Measurements from ENCODE around the gene CCDC116. TPM values are rescaled to one million over a fixed set of nuclear protein-coding genes. Genes with fewer than 3 reads are reported as not detected.
A peak's percentile ranks its signal among the peaks of the same experiment; 100 is the strongest.

Gene CCDC116
- total RNA-seq, 1 donor from 2014 or later, result 0.69 TPM

DNA sequence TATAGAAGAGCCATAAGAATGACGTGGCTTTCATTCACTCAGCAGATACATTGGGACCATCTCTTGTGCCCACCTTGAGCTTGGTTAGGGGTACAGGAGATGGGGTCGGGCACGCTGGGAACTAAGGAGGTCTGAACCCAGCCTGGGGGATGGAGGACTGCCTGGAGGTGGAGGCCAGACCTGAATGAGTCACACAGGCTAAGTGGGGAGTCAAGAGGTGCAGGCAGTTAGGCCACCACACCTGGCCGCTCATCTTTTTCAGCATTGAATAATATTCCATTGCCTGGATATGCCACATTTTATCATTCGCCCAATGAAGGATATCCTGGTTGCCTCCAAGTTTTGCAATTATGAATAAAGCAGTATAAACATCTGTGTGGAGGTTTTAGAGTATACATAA, 29.4 kb downstream of the CCDC116 start:
- no peak for ATAC-seq
- H3K4me1 ChIP-seq, result peaks cover 6% of the 10 kb centered on the region
- intact Hi-C loops (cut with DNase I), result no loop called here
- TF ChIP-seq, protein P1, sequence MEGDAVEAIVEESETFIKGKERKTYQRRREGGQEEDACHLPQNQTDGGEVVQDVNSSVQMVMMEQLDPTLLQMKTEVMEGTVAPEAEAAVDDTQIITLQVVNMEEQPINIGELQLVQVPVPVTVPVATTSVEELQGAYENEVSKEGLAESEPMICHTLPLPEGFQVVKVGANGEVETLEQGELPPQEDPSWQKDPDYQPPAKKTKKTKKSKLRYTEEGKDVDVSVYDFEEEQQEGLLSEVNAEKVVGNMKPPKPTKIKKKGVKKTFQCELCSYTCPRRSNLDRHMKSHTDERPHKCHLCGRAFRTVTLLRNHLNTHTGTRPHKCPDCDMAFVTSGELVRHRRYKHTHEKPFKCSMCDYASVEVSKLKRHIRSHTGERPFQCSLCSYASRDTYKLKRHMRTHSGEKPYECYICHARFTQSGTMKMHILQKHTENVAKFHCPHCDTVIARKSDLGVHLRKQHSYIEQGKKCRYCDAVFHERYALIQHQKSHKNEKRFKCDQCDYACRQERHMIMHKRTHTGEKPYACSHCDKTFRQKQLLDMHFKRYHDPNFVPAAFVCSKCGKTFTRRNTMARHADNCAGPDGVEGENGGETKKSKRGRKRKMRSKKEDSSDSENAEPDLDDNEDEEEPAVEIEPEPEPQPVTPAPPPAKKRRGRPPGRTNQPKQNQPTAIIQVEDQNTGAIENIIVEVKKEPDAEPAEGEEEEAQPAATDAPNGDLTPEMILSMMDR (IDR thresholded peaks at IDR 0.05), result no peak
- H3K27ac ChIP-seq, result no peak overlapping the region
- no peaks in the 10 kb centered on the region for H3K36me3 ChIP-seq
- H3K4me3 ChIP-seq, result no peak overlapping the region
- H3K9me3 ChIP-seq, result no peaks in the 10 kb centered on the region
- H3K27me3 ChIP-seq, result no peaks in the 10 kb centered on the region
- no peak for DNase-seq

DNA sequence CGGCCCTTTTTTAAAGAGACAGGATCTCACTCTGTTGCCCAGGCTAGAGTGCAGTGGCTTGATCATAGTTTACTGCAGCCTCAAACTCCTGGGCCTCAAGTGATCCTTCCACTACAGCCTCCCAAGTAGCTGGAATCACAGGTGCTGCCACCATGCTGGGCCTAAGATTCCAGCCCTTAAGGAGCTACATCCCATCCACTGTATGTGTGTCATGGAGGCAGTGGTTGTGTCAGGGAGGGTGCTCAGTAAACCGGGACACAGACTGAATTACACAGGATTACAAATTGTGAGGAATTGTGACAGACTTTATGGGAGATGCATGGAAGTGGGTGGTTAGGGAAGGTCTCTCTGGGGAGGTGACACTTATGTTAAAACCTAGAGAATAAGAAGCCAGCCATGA, 31.2 kb downstream of the CCDC116 start:
- peaks cover 2% of the 10 kb centered on the region for H3K4me1 ChIP-seq
- no peaks in the 10 kb centered on the region for H3K27me3 ChIP-seq
- DNase-seq (no peak), ATAC-seq (no peak)
- no peaks in the 10 kb centered on the region for H3K36me3 ChIP-seq
- H3K27ac ChIP-seq, result no peak overlapping the region
- TF ChIP-seq, protein P1 (IDR thresholded peaks at IDR 0.05), result no peak
- no peak overlapping the region for H3K4me3 ChIP-seq
- H3K9me3 ChIP-seq, result no peaks in the 10 kb centered on the region
- intact Hi-C loops (cut with DNase I), result no loop called here

DNA sequence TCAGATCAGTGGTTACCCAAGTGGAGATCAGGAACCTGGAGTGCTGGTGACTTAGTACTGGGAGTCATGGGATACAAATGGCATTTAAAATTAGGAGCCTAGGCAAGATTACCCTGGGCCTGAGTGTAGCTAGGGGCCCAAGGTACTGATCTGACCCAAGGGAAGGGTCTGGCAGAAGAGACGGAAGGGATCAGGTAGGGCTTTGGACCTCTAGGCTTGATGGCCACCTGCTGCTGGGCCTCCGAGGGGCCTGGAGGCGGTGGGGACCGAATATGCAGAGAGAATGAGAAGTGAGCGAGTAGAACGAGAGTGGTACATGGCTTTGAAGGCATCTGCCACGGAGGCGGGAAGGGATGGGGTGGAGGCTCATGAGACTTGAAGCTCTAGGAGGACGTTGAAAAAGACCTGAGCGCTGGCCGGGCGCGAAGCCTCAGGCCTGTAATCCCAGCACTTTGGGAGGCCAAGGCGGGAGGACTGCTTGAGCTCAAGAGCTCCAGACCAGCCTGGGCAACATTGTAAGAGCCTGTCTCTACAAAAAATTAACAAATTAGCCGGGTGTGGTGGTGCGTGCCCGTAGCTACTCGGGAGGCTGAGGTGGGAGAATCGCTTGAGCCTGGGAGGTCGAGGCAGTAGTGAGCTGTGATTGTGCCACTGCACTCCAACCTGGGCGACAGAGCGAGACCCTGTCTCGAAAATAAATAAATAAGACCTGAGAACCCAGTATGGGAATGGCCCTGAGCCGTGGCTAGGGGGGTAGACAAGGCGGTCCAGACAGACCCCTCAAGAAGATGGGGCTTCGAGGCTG, 32.7 kb downstream of the CCDC116 start:
- no peaks in the 10 kb centered on the region for H3K9me3 ChIP-seq
- no peaks in the 10 kb centered on the region for H3K27me3 ChIP-seq
- TF ChIP-seq, protein P1 (IDR thresholded peaks at IDR 0.05), result no peak
- peaks cover under 1% of the 10 kb centered on the region for H3K36me3 ChIP-seq
- peak overlapping the region; percentile 82 for H3K4me3 ChIP-seq
- intact Hi-C loops (cut with DNase I), result no loop called here
- ATAC-seq (no peak), DNase-seq (no peak)
- H3K27ac ChIP-seq, result peak overlapping the region; percentile 94
- peaks cover 2% of the 10 kb centered on the region for H3K4me1 ChIP-seq

DNA sequence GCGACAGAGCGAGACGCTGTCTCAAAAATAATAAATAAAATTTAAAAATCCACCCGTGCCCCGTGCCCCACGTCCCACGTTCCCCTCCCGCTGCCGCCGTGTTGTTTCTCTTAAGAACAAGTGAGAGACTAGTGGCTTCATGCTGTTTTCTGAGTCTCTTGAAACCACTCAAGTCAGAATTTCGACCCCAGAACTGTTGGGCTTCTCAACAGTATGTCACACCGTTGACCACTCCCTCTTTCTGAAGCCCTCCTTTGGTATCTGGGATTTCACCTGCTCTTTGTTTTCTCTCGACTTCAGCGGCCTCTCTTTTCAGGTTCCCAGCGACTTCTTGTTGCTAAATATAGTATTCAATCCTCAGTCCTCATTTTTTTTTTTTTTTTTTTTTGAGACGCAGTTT, 34.2 kb downstream of the CCDC116 start:
- Histone ChIP-seq H3K4me1 (peaks cover 2% of the 10 kb centered on the region), H3K4me3 (peak overlapping the region; percentile 82), H3K27me3 (no peaks in the 10 kb centered on the region), H3K36me3 (peaks cover 16% of the 10 kb centered on the region), H3K9me3 (no peaks in the 10 kb centered on the region), H3K27ac (peak overlapping the region; percentile 94)
- TF ChIP-seq, protein P1 (IDR thresholded peaks at IDR 0.05), result no peak
- DNase-seq (no peak), ATAC-seq (no peak)
- intact Hi-C loops (cut with DNase I), result no loop called here

DNA sequence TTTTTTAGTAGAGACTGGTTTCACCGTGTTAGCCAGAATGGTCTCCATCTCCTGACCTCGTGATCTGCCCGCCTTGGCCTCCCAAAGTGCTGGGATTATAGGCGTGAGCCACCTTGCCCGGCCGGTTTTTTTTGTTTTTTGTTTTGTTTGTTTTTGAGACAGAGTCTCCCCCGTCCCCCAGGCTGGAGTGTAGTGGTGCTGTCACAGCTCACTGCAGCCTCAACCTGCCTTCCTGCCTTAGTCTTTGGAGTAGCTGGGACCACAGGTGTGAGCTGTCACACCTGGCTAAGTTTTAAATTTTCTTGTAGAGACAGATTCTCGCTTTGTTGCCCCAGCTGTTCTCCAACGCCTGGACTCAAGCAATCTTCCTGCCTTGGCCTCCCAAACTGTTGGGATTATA, 36.5 kb downstream of the CCDC116 start:
- no peak for ATAC-seq
- no peak overlapping the region for H3K27ac ChIP-seq
- H3K9me3 ChIP-seq, result no peaks in the 10 kb centered on the region
- DNase-seq, result no peak
- H3K4me1 ChIP-seq, result peaks cover 2% of the 10 kb centered on the region
- no peak overlapping the region for H3K4me3 ChIP-seq
- TF ChIP-seq, protein P1 (IDR thresholded peaks at IDR 0.05), result no peak
- intact Hi-C loops (cut with DNase I), result no loop called here
- no peaks in the 10 kb centered on the region for H3K27me3 ChIP-seq
- peaks cover 38% of the 10 kb centered on the region for H3K36me3 ChIP-seq

Data from upper lobe of right lung (tissue), 1 donor.